Measurements from ENCODE around the gene CHMP4B. TPM values are rescaled to one million over a fixed set of nuclear protein-coding genes. Genes with fewer than 3 reads are reported as not detected.

CHMP4B gene, protein sequence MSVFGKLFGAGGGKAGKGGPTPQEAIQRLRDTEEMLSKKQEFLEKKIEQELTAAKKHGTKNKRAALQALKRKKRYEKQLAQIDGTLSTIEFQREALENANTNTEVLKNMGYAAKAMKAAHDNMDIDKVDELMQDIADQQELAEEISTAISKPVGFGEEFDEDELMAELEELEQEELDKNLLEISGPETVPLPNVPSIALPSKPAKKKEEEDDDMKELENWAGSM
- total RNA-seq (2014; rRNA removed; shearing (Covaris generic)): 31.9 and 38.5 TPM in 2 replicates

DNA sequence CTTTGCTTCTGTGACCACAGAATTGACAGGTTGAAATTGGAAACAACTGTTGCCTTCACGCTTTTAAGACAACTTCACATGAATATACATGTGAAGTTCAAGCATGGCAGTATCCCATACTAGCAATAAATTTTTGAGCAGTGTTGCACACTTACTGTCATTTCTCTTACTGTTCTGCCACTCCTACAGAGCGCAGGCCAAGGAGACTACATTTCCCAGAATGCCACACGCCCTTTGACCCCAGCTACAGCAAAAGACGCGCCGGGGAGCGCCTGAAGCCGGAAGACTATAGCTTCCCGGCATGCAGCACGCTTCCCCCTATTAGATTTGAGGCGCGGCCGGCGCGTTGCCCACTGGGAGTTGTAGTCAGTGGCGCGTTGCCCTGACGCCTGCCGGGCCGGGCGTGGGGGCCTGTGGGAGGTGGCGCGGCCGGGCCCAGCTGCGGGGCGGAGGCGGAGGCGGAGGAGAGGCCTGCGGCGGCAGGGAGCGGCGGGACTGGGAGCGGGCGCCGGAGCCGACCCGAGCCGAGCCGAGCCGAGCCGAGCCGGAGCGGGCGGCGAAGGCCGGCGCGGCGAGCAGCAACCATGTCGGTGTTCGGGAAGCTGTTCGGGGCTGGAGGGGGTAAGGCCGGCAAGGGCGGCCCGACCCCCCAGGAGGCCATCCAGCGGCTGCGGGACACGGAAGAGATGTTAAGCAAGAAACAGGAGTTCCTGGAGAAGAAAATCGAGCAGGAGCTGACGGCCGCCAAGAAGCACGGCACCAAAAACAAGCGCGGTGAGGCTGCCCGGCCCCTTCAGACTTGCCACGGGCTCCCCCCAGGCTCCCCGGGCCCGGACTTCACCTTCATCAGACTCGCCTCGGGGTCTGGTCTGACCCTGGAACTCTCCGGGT, at the start of gene CHMP4B:
Gene CHMP4B, plus strand, starts transcription at position 464 of the 891 bp plus-strand sequence. Its CDS starts 121 bp downstream, at position 585.
- peak; percentile 98 for DNase-seq (ENCODE audit: low read depth)

DNA sequence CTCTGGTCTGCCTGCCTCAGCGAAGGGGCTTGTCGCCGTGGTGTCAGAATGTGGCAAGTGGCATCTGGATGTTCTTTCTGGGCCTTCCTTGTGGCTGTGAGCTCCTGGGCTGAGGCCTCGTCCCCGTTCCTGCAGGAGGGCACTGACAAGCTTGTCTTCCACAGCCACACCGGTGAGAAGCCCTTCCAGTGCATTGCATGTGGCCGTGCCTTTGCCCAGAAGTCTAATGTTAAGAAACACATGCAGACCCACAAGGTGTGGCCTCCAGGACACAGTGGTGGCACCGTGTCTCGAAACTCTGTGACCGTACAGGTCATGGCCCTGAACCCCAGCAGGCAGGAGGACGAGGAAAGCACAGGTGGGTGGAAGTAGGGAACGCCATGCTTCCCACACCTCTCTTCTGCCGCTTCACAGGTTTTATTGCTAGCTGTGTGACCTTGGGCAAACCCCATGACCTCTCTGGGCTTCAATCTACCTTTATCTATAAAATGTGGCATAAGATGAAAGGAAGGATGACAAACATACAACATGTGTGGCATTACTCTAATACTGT, 49.4 kb upstream of the CHMP4B start:
- no peak for DNase-seq (ENCODE audit: low read depth)

DNA sequence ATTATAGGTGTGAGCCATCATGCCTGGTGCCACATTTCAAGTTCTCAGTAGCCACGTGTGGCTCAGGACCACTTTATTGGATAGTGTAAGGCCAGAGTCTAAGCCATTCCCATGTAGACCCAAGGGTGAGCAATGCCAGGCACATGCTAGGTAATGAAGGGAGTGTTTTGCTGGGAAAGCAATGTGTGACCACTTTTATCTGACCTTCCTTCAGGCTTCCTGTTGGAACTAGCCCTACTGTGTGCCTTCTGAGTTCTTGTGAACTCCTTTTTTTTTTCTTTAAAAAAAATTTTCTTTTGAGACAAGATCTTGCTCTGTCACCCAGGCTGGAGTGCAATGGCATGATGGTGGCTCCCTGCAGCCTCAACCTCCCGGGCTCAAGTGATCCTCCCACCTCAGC, 46.0 kb upstream of the CHMP4B start:
- no peak for DNase-seq (ENCODE audit: low read depth)

DNA sequence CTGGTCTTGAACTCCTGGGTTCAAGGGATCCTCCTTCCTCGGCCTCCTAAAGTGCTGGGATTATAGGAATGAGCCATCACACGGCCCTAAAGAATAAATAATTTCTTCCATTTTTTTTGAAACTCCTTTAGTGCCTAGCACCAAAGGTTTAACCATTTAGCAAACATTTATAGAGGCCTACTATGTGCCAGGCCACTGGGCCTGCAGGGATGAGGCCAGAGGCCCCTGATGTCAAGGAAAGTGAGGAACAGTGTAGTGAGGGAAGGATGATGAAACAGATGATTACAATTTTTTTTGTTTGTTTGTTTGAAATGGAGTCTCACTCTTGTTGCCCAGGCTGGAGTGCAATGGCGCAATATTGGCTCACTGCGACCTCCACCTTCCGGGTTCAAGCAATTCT, 45.6 kb upstream of the CHMP4B start:
- DNase-seq (ENCODE audit: low read depth): no peak

DNA sequence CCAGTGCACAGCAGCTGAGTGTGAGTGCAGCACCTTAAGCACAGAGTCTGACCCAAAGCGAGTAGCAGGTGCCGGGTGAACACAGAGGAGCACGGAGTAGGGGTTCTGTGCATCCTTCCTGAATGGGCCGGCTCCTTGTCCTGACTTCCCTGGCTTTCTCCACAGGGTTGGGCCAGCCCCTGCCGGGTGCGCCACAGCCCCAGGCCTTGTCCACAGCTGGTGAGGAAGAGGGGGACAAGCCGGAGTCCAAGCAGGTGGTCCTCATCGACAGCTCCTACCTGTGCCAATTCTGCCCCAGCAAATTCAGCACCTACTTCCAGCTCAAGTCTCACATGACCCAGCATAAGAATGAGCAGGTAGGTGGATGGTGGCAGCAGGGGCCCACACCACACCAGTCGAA, 44.5 kb upstream of the CHMP4B start:
- DNase-seq (ENCODE audit: low read depth): no peak

DNA sequence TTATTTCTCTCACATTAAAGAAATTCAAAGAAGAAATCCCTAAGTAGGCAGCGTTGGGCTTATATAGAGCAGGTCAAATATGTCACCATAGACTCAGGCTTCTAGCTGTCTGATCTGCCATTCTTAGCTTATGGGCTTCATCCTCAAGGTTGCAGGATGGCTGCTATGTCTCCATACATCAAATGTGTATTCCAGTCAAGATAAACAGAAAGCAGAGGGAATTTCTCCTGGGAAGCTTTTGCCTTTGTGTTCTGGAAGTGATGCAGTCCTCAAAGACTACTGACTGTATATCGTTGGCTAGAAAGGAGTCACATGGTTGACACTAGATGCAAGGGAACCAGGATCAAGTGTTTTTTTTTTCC, 43.4 kb upstream of the CHMP4B start:
- DNase-seq (ENCODE audit: low read depth): no peak

DNA sequence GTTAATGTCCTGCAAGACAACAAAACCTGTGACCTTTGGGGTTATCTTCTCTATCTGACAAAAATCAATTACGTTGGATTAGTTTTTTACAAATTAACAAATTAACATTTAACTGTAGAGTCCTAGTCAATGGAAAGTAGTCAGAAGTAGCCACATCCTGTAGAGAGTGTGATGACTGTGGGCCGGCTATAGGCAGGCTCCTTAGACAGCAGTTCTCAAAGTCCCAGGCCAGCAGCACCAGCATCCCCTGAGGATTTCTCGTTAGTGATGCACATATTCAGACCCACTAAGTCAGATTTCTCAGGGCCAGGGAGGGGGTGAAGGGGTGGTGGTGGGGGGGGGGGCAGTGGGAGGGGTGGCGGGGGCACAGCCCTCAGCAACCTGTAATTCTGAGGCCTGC, 42.1 kb upstream of the CHMP4B start:
- no peak for DNase-seq (ENCODE audit: low read depth)

DNA sequence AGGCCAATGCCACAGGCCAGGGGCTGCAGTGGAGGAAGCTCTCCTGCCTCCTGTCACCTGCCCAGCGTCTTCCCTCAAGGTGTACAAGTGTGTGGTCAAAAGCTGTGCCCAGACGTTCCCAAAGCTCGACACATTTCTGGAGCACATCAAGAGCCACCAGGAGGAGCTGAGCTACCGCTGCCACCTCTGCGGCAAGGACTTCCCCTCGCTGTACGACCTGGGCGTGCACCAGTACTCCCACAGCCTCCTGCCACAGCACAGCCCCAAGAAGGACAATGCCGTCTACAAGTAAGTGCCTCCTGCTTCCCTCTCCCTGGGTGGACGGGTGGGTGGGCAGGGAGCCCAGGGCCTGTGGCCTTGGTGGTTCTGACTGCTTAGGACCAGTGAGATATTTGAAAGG, 41.1 kb upstream of the CHMP4B start:
- DNase-seq (ENCODE audit: low read depth): no peak

DNA sequence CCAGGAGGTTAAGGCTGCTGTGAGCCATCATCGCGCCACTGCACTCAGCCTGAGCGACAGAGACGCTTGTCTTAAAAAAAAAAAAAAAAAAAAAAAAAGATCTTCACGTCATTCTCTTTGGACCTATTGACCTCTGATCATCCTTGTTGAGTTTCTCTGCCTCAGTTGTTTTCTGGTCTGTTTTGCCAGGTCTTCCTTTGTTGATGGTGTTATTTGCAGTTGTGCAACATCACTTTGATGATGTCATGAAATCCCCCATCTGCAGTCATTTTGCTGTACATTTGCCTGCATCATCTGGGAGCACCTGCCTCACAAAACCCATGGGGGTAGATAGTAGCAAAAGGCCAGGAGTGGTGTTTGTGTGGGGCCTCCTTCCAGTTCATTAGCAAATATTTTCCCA, 39.2 kb upstream of the CHMP4B start:
- DNase-seq (ENCODE audit: low read depth): no peak

DNA sequence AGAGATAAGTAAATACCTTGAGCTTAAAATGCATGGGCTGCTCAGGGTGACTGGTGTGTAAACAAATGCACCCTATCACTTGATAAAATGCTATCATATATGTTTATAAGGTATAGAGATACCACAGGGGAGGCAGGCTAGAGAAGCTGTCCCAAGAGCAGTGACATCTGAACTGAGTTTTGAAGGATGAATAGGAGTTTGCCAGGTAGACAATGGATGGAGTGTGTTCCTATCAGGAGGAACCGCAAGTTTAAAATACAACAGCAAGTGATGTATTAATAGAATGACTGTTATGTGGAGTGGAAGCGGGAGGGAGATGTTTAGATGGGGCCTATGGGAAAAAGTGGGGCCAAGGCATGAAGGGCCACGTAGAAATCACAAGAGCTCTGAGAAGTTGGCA, 38.7 kb upstream of the CHMP4B start:
- DNase-seq (ENCODE audit: low read depth): no peak

DNA sequence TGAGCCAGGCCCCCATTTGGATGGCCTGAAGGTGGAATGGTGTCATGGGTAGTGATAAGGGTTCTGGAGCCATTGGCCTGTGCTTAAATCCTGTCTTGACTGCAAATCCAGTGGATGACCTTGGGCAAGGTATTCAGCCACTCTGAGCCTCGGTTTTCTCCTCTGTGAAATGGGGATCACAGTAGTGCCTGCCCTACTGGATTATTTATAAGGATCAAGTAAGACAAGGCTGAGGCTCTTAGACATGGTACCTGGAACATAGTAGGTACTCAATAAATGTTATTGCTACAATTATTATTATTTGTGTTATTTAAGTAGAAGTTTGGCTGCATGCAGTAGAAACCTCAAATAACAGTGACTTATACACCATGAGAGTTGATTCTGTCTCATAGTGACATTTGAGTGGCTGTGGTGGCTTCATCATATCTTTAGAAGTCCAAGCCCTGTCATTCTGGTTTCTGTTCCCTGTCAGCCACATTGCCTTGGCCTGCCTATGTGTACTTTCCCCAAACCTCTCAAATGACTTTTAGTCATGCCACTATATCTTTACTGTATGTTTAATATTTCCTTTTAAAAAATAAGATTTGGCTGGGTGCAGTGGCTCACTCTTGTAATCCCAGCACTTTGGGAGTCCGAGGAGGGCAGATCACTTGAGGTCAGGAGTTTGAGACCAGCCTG, 37.6 kb upstream of the CHMP4B start:
- DNase-seq (ENCODE audit: low read depth): no peak

DNA sequence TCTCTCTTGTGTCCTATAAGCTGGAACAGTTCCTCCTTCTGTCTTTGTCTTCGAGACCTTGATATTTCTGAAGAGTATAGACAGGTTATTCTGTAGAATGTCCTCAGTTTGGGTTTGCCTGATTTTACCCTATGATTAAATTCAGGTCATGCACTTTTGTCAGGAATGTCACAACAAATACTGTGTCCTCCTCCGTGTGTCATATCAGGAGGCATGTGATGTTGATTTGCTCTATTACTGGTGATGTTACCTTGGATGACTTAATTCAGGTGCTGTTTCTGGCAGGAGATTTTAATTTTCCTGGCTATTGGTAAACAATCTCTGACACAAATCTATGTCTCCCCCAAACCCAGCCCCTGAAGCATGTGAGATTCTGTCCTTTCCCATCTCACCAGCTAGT, 33.3 kb upstream of the CHMP4B start:
- no peak for DNase-seq (ENCODE audit: low read depth)

DNA sequence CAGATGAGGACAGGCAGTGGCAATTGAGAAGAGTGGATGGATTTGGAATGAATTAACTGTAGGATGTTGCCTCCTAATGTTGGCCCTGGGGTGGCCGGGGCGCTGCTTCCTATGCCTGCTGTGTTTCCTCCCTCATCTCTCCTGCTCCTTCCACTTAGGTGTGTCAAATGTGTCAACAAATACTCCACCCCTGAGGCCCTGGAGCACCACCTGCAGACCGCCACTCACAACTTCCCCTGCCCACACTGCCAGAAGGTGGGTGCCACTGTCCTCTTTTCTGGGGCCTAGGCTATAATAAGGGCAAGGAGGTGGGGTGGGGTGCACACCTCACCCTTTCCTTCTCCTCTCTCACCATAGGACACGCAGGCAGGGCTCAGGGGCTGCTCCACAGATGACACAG, 30.0 kb upstream of the CHMP4B start:
- no peak for DNase-seq (ENCODE audit: low read depth)

DNA sequence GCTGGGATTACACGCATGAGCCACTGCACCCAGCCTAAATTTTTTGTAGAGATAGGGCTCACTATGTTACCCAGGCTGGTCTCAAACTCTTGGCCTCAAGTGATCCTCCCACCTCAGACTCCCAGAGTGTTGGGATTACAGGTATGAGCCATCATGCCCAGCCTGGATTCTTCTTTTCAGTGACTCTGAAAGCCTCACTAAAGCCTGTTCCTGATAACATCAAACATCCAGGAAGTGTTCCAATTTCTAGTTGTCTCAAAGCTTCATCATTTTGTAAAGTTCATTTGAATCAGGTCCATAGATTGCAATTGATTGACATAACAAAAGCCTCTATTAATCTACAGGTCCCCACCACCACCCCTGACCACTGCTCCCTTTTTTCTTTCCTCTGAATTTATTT, 29.2 kb upstream of the CHMP4B start:
- DNase-seq (ENCODE audit: low read depth): no peak

DNA sequence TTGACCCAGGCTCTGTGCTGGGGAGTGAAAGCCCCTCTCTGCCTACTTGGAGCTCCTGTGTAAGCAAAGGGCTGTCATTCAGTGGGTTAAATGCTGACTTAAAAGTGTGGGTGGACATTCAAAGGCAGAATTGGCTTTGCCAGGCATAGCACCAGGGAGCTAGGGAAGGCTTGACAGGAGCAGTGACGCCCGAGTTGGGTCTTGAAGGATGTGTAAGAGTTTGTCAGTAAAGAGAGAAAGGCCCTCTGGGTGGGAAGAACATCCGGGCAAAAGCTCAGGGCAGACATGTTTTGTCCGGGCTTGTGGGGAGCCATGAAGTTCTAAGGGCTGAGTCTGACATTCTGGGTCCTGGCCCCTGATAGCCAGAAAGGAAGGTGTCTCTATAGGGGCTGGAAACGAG, 27.9 kb upstream of the CHMP4B start:
- DNase-seq (ENCODE audit: low read depth): no peak

DNA sequence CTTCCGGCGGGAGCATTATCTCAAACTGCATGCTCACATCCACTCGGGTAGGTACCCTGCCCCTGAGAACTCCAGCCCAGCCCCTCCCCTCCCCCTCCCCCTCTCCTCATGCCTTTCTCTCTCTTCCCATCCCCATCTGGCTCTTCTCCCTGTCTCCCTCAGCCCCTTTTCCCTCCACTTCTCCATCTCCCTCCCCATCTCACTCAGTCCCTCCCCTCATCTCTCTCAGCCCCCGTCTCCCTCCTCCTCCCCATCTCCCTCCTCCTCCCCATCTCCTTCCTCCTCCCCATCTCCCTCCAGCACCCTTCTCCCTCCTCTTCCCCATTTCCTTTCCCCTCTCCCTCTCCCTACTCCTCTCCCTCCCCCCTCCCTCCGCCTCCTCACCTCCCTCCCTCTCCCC, 27.3 kb upstream of the CHMP4B start:
- DNase-seq (ENCODE audit: low read depth): no peak

DNA sequence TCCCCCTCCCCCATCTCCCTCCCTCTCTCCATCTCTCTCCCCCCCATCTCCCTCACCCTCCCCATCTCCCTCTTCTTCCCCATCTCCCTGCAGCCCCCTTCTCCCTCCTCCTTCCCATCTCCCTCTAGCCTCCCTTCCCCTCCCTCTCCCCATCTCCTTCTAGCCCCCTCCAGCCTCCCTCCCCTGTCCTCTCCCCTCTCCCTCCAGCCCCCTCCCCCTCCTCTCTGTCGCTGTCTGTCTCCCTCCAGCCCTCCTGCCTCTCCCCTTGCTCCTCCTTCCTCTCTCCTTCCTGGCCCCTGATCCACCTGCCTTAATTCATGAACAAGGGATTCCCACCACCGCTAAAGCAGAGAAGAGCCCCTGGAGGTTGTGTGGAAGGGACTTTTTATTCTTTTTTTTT, 26.9 kb upstream of the CHMP4B start:
- no peak for DNase-seq (ENCODE audit: low read depth)

DNA sequence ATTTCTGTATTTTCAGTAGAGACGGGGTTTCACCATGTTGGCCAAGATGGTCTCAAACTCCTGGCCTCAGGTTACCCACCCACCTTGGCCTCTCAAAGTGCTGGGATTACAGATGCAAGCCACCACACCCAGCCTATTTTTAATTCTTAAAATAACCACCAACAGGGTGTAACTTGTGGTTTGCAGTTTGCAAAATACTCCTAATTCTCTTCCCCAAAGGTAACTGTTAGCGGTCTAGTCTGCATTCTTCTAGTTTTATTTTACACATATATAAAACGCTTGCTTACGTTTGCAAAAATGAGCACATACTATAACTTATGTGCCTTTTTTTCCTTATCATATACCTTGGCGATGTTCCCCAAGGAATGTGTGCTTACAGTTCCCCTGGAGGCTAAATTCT, 25.6 kb upstream of the CHMP4B start:
- no peak for DNase-seq (ENCODE audit: low read depth)

DNA sequence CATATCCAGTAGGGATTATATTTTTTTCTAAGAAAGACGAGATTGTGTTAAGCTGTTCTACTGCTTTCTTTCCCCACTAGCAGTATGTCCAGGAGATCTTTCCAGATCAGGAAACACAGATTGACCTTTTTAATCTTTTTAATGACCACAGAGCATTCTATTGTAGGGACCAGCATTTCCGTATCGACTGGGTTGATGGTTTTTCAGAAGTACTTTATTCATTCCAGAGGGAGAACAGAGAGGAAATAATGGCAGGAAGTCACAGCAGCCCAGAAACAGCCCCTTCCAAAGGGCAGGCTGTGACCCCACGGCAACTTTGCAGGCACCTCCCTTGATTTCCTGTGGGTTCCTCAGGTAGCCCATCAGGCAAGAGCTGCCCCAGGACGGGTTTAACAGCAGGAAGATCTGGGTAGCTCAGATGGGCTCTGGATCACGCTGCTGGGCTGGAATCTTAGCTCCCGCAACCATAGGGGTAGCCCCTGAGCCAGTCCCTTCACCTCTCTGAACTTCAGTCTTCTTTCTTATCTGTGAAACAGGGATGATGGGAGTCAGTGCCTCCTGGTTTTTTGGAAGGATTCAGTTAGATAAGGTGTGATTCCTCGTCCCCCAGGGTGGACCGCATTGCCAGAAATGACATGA, 23.8 kb upstream of the CHMP4B start:
- no peak for DNase-seq (ENCODE audit: low read depth)

DNA sequence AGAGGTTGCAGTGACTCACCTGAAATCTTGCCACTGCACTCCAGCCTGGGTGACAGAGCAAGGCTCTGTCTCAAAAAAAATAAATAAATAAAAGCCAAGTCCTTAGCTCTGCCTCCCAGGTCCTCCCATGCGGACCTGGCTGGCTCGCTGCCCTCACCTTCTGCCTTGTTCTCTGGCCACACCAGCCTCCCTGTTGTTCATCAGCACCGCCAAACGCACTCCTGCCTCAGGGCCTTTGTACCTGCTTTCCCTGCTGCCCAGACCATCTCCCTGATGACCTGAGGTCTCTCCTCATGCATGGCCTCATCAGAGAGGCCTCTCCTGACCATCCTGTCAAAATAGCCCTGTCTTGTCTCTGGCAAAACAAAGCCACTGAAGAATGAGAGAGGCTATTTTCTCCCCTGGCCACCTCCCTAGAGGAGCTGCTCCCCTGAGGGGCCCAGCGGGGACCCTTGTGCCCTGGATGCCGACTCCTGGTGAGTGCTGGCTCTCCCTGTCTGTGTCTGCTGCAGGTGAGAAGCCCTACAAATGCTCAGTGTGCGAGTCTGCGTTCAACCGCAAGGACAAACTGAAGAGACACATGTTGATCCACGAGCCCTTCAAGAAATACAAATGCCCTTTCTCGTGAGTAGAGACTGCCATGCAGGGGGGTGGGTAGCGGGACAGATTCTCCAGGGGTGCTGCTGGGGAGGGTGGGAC, 22.6 kb upstream of the CHMP4B start:
- no peak for DNase-seq (ENCODE audit: low read depth)

DNA sequence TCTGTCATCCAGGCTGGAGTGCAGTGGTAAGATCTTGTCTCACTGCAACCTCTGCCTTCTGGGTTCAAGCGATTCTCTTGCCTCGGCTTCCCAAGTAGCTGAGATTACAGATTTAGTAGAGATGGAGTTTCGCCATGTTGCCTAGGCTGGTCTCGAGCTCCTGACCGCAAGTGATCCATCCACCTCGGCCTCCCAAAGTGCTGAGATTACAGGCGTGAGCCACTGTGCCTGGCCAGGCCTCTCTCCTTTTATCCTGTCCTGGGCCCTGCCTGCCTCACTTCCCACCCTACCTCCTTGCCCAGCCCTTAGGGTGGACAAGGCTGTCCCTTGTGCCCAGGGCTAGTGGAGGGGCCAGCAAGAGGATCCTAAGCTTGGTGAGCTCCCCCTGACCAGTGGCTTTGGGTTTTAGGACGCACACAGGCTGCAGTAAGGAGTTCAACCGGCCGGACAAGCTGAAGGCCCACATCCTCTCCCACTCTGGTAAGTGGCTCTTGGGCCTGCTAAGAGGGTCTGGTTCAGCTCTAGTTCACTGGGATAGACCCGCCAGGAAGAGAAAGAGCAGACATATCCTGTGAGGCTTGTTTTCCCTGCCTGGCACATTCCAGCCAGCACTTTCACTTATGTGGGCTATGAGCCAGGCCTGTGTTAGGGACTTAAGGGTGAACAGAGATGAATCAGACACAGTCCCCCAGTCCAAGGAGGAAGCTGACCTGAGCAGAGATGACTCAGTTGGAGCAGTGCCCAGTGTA, 21.9 kb upstream of the CHMP4B start:
- peak; percentile 98 for DNase-seq (ENCODE audit: low read depth)
